ENCODE measurements around the gene CD9.

Gene CD9

GRCh38 chr12:6222078-6222654, 22.0 kb downstream of the CD9 start:
- DNase-seq, result no peak

- DNase-seq, result no peak
These were observed 23.3 kb downstream of the CD9 start for GRCh38 chr12:6223545-6223944.

GRCh38 chr12:6224550-6224949, 24.4 kb downstream of the CD9 start:
- DNase-seq, result no peak

GRCh38 chr12:6225630-6226001, 25.4 kb downstream of the CD9 start:
- no peak for DNase-seq

GRCh38 chr12:6226002-6226678, 25.9 kb downstream of the CD9 start:
- no peak for DNase-seq

GRCh38 chr12:6226679-6227051, 26.5 kb downstream of the CD9 start:
- DNase-seq, result no peak

- DNase-seq, result no peak
These were observed 28.5 kb downstream of the CD9 start for GRCh38 chr12:6228535-6229223.

GRCh38 chr12:6229224-6230218, 29.3 kb downstream of the CD9 start:
- DNase-seq, result no peak

GRCh38 chr12:6230321-6231110, 30.3 kb downstream of the CD9 start:
- no peak for DNase-seq

- no peak for DNase-seq
These were observed 31.4 kb downstream of the CD9 start for GRCh38 chr12:6231359-6232268.

GRCh38 chr12:6233121-6233971, 33.1 kb downstream of the CD9 start:
- DNase-seq, result no peak

GRCh38 chr12:6234214-6234613, 34.0 kb downstream of the CD9 start:
- DNase-seq, result no peak

GRCh38 chr12:6234906-6235305, 34.7 kb downstream of the CD9 start:
- DNase-seq, result no peak

- DNase-seq, result peak; percentile 64 to 75
These were observed 35.3 kb downstream of the CD9 start for GRCh38 chr12:6235499-6235898.

- no peak for DNase-seq
These were observed 35.9 kb downstream of the CD9 start for GRCh38 chr12:6235906-6236640.

GRCh38 chr12:6236641-6236940, 36.4 kb downstream of the CD9 start:
- DNase-seq, result no peak

GRCh38 chr12:6237830-6238229, 37.6 kb downstream of the CD9 start:
- DNase-seq, result no peak

- no peak for DNase-seq
These were observed 38.7 kb downstream of the CD9 start for GRCh38 chr12:6238875-6239274.

GRCh38 chr12:6241495-6241894, 41.3 kb downstream of the CD9 start:
- DNase-seq, result no peak

- DNase-seq, result no peak
These were observed 49.4 kb downstream of the CD9 start for GRCh38 chr12:6249580-6249979.
